KMS-11 (cell line): ENCODE results near the gene GABRR1.
A peak's percentile ranks its signal among the peaks of the same experiment; 100 is the strongest.

Experiments
- H2AFZ ChIP-seq: fragments of 200-600 bp; sonication (generic); 2 replicates; pipeline ENCODE4 v1.6.1; 2016; ENCODE audit warnings: antibody characterized with exemption, mixed run types, low read depth
- H3K27ac ChIP-seq: fragments of 200-600 bp; sonication (generic); 2 replicates; pipeline ENCODE4 v1.6.1; 2016; ENCODE audit warnings: mild to moderate bottlenecking, mixed run types
- H3K27me3 ChIP-seq: fragments of 200-600 bp; sonication (generic); 2 replicates; pipeline ENCODE4 v1.6.1; 2017; ENCODE audit warnings: mild to moderate bottlenecking, low read depth, mixed run types, moderate library complexity; ENCODE audit not compliant: insufficient read depth
- H3K36me3 ChIP-seq: fragments of 200-600 bp; sonication (generic); 2 replicates; pipeline ENCODE4 v1.6.1; 2017; ENCODE audit warnings: mild to moderate bottlenecking, mixed run types; ENCODE audit not compliant: insufficient read depth
- H3K4me1 ChIP-seq: fragments of 200-600 bp; sonication (generic); 2 replicates; pipeline ENCODE4 v1.6.1; 2016; ENCODE audit warnings: mild to moderate bottlenecking, low read depth, mixed run types; ENCODE audit not compliant: poor library complexity, severe bottlenecking
- H3K4me2 ChIP-seq: fragments of 200-600 bp; sonication (generic); 2 replicates; pipeline ENCODE4 v1.7.0; 2016; ENCODE audit warnings: mild to moderate bottlenecking, mixed run types
- H3K4me3 ChIP-seq: fragments of 200-600 bp; sonication (generic); IDR thresholded peaks from 2 replicates; pipeline ENCODE4 v1.6.1; 2017; ENCODE audit warnings: low read depth, low read length, mixed read lengths; ENCODE audit not compliant: insufficient read depth
- H3K79me2 ChIP-seq: fragments of 200-600 bp; sonication (generic); 2 replicates; pipeline ENCODE4 v1.6.1; 2016; ENCODE audit warnings: low read depth, mixed run types; ENCODE audit not compliant: insufficient read depth
- H3K9ac ChIP-seq: fragments of 200-600 bp; sonication (generic); 2 replicates; pipeline ENCODE4 v1.6.1; 2016; ENCODE audit warnings: mild to moderate bottlenecking, mixed run types
- H4K20me1 ChIP-seq: fragments of 200-600 bp; sonication (generic); 2 replicates; pipeline ENCODE4 v1.6.1; 2016; ENCODE audit warnings: mild to moderate bottlenecking, mixed run types; ENCODE audit not compliant: insufficient read depth
- CTCF ChIP-seq: fragments of 200-600 bp; sonication (generic); conservative IDR thresholded peaks from 2 replicates; pipeline ENCODE4 v1.6.1; 2017; ENCODE audit warnings: low read depth, mild to moderate bottlenecking, antibody characterized with exemption, low read length, moderate library complexity, mixed read lengths

Gene GABRR1

GRCh38 chr6:89145091-89145955 is 71.8 kb downstream of the GABRR1 start:
- Histone ChIP-seq H3K79me2 (peaks cover 30% of the 10 kb centered on the region), H3K27me3 (no peaks in the 10 kb centered on the region), H3K9ac (peak overlapping the region; percentile 95), H3K4me1 (peaks cover 29% of the 10 kb centered on the region), H2AFZ (peak overlapping the region; percentile 82), H3K27ac (peak overlapping the region; percentile 94), H3K4me3 (no peak overlapping the region), H4K20me1 (no peaks in the 10 kb centered on the region), H3K36me3 (no peaks in the 10 kb centered on the region), H3K4me2 (peak overlapping the region; percentile 62)
- TF ChIP-seq CTCF, result no peak

GRCh38 chr6:89144354-89144906 is 72.7 kb downstream of the GABRR1 start:
- Histone ChIP-seq H3K27ac (peak overlapping the region; percentile 94; the same call in 1 of the 2 replicates), H3K4me2 (peak overlapping the region; percentile 62), H3K79me2 (peaks cover 30% of the 10 kb centered on the region), H4K20me1 (no peaks in the 10 kb centered on the region), H3K4me3 (no peak overlapping the region), H3K9ac (no peak overlapping the region; the same call in 1 of the 2 replicates), H3K4me1 (peaks cover 29% of the 10 kb centered on the region), H3K27me3 (no peaks in the 10 kb centered on the region), H3K36me3 (no peaks in the 10 kb centered on the region), H2AFZ (no peak overlapping the region)
- TF ChIP-seq CTCF, result no peak

GRCh38 chr6:89140347-89141156 is 76.6 kb downstream of the GABRR1 start:
- Histone ChIP-seq H3K4me2 (no peak overlapping the region), H3K4me1 (peaks cover 15% of the 10 kb centered on the region), H3K27ac (no peak overlapping the region), H3K79me2 (no peaks in the 10 kb centered on the region), H3K27me3 (no peaks in the 10 kb centered on the region), H4K20me1 (no peaks in the 10 kb centered on the region), H2AFZ (no peak overlapping the region), H3K9ac (no peak overlapping the region), H3K36me3 (no peaks in the 10 kb centered on the region), H3K4me3 (no peak overlapping the region)
- no peak for TF ChIP-seq CTCF

GRCh38 chr6:89139509-89140346 is 77.4 kb downstream of the GABRR1 start:
- H3K9ac ChIP-seq, result no peak overlapping the region
- H2AFZ ChIP-seq, result no peak overlapping the region
- no peak for TF ChIP-seq CTCF
- no peaks in the 10 kb centered on the region for H4K20me1 ChIP-seq
- no peaks in the 10 kb centered on the region for H3K79me2 ChIP-seq
- H3K4me2 ChIP-seq, result no peak overlapping the region
- H3K4me1 ChIP-seq, result peaks cover 7% of the 10 kb centered on the region
- H3K27ac ChIP-seq, result no peak overlapping the region
- H3K4me3 ChIP-seq, result no peak overlapping the region
- H3K36me3 ChIP-seq, result no peaks in the 10 kb centered on the region
- no peaks in the 10 kb centered on the region for H3K27me3 ChIP-seq
